Spinal cord (tissue), 10 donors: ENCODE data around the gene MTCH1. TPM values are rescaled to one million over a fixed set of nuclear protein-coding genes. Genes with fewer than 3 reads are reported as not detected.
A peak's percentile ranks its signal among the peaks of the same experiment; 100 is the strongest.

ENCODE experiments used
- DNase-seq, 6 donors: peaks; one replicate each; pipeline versions ENCODE4 v3.0.0 to v3.0.0-alpha.2; 2013 to 2015; ENCODE audit warnings: low spot score in 6 of 6, low read depth in 4 of 6
- H3K27ac ChIP-seq: one replicate; pipeline ENCODE4 v1.5.1; 2013; ENCODE audit warnings: low read depth, low read length, control low read depth
- H3K27me3 ChIP-seq: one replicate; pipeline ENCODE4 v1.6.1; 2013; ENCODE audit warnings: low read length; ENCODE audit not compliant: control insufficient read depth, insufficient read depth
- H3K36me3 ChIP-seq: one replicate; pipeline ENCODE4 v1.6.1; 2013; ENCODE audit warnings: low read length; ENCODE audit not compliant: control insufficient read depth, insufficient read depth
- H3K4me1 ChIP-seq: one replicate; pipeline ENCODE4 v1.6.1; 2013; ENCODE audit warnings: low read length; ENCODE audit not compliant: control insufficient read depth, insufficient read depth
- H3K4me3 ChIP-seq: one replicate; pipeline ENCODE4 v1.5.1; 2013; ENCODE audit warnings: low read depth, low read length, control low read depth
- H3K9me3 ChIP-seq: one replicate; pipeline ENCODE4 v1.6.1; 2013; ENCODE audit warnings: low read length; ENCODE audit not compliant: control insufficient read depth, insufficient read depth
- WGBS: methylation state at CpG from one replicate; pipeline ENCODE4 v1.1.5; 2013; ENCODE audit warnings: missing lambda C conversion rate; ENCODE audit not compliant: insufficient coverage; 5-methylcytosine and 5-hydroxymethylcytosine counted together
- long read RNA-seq, 4 donors: transcript quantifications; one replicate each; lab custom pipeline, GENCODE V29; 2026
- polyA plus RNA-seq, 2 donors: library from polyadenylated mRNA; unstranded; fragments of 120-200 nt; gene quantifications; one replicate each; pipeline ENCODE4 v1.2.1, GENCODE V29; 2013; ENCODE audit not compliant: insufficient read length in 2 of 2
- total RNA-seq, 2 donors: library from RNA; depleted of rRNA in 1 of 2; stranded (reverse); fragments of 120-200 nt in 1 of 2; fragments of >200 nt in 1 of 2; gene quantifications; one replicate each; pipeline versions ENCODE4 v1.2.3 to v1.2.4, GENCODE V29; 2013 to 2014
- donor health status: healthy.

Gene MTCH1, protein sequence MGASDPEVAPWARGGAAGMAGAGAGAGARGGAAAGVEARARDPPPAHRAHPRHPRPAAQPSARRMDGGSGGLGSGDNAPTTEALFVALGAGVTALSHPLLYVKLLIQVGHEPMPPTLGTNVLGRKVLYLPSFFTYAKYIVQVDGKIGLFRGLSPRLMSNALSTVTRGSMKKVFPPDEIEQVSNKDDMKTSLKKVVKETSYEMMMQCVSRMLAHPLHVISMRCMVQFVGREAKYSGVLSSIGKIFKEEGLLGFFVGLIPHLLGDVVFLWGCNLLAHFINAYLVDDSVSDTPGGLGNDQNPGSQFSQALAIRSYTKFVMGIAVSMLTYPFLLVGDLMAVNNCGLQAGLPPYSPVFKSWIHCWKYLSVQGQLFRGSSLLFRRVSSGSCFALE
- total RNA-seq (100 to 1,000 TPM; 195 to 220 TPM), polyA plus RNA-seq (100 to 1,000 TPM; 275 to 299 TPM)
- long read RNA-seq, donor 1, transcript MTCH1-201 (12 exons, 2,006 nt) = minor isoform, 41 of 295 reads
- long read RNA-seq, donor 1, transcript MTCH1-202 (12 exons, 2,057 nt) = major isoform, 91 of 295 reads
- long read RNA-seq, donor 1, transcript MTCH1-205 (4 exons, 629 nt) = minor isoform, 6 of 295 reads
- long read RNA-seq, donor 1, partial matches to known transcripts = 155 of 295 reads
- long read RNA-seq, donor 1, other reads (novel, unspliced or antisense) = 0 of 295 reads
- long read RNA-seq, donor 2, transcript MTCH1-201 (12 exons, 2,006 nt) = minor isoform, 15 of 77 reads
- long read RNA-seq, donor 2, transcript MTCH1-202 (12 exons, 2,057 nt) = major isoform, 51 of 77 reads
- long read RNA-seq, donor 2, partial matches to known transcripts = 6 of 77 reads
- long read RNA-seq, donor 2, other reads (novel, unspliced or antisense) = 0 of 77 reads
- long read RNA-seq, donor 3, transcript MTCH1-202 (12 exons, 2,057 nt) = major isoform, 39 of 72 reads
- long read RNA-seq, donor 3, transcript MTCH1-201 (12 exons, 2,006 nt) = minor isoform, 23 of 72 reads
- long read RNA-seq, donor 3, partial matches to known transcripts = 8 of 72 reads
- long read RNA-seq, donor 3, other reads (novel, unspliced or antisense) = 0 of 72 reads
- long read RNA-seq, donor 4, transcript MTCH1-201 (12 exons, 2,006 nt) = minor isoform, 15 of 54 reads
- long read RNA-seq, donor 4, transcript MTCH1-202 (12 exons, 2,057 nt) = major isoform, 34 of 54 reads
- long read RNA-seq, donor 4, partial matches to known transcripts = 0 of 54 reads
- long read RNA-seq, donor 4, other reads (novel, unspliced or antisense) = 0 of 54 reads

DNA sequence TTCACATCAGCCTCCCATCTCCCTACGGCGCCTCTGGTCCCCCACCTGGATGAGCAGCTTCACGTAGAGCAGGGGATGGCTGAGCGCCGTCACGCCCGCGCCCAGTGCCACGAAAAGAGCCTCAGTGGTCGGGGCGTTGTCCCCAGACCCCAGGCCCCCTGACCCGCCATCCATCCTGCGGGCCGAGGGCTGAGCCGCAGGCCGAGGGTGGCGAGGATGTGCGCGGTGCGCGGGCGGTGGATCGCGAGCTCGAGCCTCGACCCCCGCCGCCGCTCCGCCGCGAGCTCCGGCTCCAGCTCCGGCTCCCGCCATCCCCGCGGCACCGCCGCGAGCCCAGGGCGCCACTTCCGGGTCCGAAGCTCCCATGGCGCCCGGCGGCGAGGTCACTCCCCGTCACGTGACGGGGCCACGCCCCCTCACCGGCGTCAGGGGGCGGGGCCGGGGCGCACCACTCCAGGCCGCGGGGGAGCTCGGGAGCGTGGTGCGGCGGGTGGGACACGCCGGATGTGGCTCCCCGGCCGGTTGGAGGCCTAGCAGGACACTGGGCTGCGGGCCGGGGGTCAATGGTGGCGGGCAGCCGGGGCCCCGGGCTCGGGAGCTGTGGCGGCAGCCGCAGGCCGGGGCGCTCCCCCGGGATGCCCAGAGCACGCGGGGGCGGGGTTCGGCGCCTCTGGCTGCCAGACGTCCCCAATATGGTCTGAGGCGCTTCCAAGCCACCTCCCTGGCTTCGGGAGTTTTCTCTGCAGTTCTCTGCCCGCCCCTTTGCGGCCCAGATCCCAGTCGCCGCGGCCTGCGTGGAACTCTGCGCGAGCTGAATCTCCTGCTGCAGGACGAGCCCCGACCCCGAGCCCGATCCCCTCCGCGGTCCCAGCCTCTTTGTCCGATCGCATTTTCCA, at the start of gene MTCH1:
TSS of gene MTCH1 (minus strand) at position 389 of the 896 bp plus-strand sequence. CDS start at position 366, 23 bp downstream.
- 0% methylated on average over 101 of the region's 101 CpGs for WGBS
- Histone ChIP-seq H3K27ac (peak within 1 kb of the TSS; percentile 97), H3K4me3 (peak within 1 kb of the TSS; percentile 95), H3K36me3 (peaks cover 10% of the 10 kb centered on the region), H3K27me3 (no peaks in the 10 kb centered on the region), H3K9me3 (no peaks in the 10 kb centered on the region), H3K4me1 (peaks cover 16% of the 10 kb centered on the region)
- DNase-seq = peak; percentile 82 to 97 (median 86)

DNA sequence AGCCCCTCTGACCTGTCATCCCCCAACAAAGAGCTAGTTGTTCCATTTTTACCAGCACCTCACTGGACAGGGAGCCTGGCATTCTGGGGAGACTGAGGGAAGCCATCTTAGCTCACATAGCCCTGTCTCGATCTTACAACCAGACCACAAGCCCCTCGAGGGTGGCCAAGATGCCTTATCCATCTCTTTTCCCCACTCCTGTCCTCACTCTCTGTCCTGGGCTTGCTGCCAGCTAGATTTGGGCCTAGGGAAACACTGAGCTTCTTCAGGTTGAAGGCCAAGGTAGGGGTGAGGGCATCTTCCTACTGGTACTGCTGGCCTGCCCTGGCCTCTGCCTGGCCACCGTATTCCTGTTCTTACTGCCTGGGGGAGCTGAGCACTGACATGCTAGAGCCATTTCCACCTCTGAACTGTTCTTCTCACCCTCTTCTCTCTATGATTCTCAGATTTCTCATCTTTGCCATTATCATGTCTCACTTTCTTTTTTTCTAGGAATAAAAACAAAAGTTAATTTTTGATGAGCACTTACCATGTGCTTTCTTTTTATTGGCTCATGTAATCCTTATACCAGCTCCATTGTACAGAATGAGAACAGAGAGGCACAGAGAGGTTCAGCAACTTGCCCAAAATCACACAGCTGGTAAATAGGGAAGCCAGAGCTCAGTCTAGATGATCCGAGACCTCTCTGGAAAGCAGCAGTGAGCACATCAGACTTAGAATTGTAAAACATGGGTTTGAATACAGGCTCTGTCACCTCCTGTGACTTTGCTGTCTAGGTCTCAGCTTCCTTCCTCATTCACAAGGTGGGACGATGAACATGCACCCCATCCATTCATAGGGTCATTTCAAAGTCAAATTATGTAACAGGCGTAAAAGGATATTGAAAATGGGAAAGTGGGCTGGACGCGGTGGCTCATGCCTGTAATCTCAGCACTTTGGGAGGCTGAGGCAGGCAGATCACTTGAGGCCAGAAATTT, 48.1 kb upstream of the MTCH1 start:
- WGBS = 84% methylated on average over 2 of the region's 8 CpGs
- Histone ChIP-seq H3K27ac (no peak overlapping the region), H3K9me3 (no peaks in the 10 kb centered on the region), H3K36me3 (no peaks in the 10 kb centered on the region), H3K4me3 (no peak overlapping the region), H3K4me1 (peaks cover 7% of the 10 kb centered on the region), H3K27me3 (no peaks in the 10 kb centered on the region)
- DNase-seq = no peak

DNA sequence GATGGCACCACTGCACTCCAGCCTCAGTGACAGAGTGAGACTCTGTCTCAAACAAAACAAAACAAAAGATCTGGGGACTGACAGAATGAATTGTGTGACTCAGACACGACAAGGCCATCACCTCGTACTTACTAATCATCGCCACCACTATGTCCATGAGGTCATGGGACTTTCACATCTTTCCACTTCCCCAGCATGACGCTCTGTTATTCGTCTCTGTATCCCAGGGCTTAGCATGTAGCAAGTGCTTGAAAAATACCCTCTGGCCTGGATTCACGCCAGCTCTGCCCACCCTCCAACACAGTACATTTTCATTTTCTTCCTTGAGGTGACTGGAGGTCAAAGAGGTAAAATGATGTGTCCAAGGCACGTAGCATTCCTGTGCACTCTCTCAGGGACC, 47.3 kb upstream of the MTCH1 start:
- Histone ChIP-seq H3K27ac (no peak overlapping the region), H3K27me3 (no peaks in the 10 kb centered on the region), H3K4me1 (no peaks in the 10 kb centered on the region), H3K9me3 (no peaks in the 10 kb centered on the region), H3K36me3 (no peaks in the 10 kb centered on the region), H3K4me3 (no peak overlapping the region)
- WGBS = 69% methylated on average over 5 of the region's 7 CpGs
- DNase-seq = no peak

DNA sequence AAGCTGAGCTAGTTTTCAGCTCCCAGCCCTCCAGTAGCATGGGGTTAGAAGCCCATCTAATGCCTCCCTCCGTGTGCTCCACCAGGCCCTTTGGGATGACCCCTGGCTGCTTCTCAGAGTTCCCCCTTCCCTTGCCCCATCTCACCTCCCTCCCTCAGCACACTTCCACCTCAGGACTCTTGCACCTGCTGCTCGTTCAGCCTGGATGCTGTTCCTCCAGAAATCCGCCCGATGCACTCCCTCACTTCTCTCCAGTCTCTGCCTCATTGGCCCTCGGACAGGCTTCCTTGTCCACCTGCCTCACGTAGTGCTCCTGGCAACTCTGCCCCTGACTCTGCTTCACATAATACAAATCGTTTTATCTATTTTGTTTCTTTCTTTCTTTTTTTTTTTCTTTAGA, 46.2 kb upstream of the MTCH1 start:
- DNase-seq = no peak
- H3K9me3 ChIP-seq = no peaks in the 10 kb centered on the region
- WGBS = 86% methylated on average over 6 of the region's 7 CpGs
- H3K36me3 ChIP-seq = peaks cover 2% of the 10 kb centered on the region
- no peaks in the 10 kb centered on the region for H3K4me1 ChIP-seq
- H3K27me3 ChIP-seq = no peaks in the 10 kb centered on the region
- H3K27ac ChIP-seq = no peak overlapping the region
- H3K4me3 ChIP-seq = no peak overlapping the region

DNA sequence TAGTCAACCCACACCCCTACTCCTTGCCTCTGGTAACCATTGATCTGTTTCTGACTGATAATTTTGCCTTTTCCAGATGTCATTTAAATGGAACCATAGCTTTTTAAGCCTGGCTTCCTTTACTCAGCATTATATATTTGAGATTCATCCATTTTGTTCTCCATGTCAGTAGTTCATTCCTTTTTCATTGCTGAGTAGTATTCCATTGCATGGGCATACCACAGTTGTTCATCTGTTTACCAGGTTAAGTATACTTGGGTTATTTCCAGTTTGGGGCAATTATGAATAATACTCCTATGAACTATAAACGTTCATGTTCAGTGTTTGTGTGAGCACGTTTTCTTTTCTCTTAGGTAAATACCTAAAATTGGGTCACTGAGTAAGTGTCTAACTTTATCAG, 44.6 kb upstream of the MTCH1 start:
- DNase-seq = no peak
- WGBS = no CpG with 5 or more reads among the region's 2 CpGs
- H3K4me3 ChIP-seq = no peak overlapping the region
- no peaks in the 10 kb centered on the region for H3K9me3 ChIP-seq
- no peaks in the 10 kb centered on the region for H3K27me3 ChIP-seq
- H3K27ac ChIP-seq = no peak overlapping the region
- H3K4me1 ChIP-seq = no peaks in the 10 kb centered on the region
- peaks cover 2% of the 10 kb centered on the region for H3K36me3 ChIP-seq

DNA sequence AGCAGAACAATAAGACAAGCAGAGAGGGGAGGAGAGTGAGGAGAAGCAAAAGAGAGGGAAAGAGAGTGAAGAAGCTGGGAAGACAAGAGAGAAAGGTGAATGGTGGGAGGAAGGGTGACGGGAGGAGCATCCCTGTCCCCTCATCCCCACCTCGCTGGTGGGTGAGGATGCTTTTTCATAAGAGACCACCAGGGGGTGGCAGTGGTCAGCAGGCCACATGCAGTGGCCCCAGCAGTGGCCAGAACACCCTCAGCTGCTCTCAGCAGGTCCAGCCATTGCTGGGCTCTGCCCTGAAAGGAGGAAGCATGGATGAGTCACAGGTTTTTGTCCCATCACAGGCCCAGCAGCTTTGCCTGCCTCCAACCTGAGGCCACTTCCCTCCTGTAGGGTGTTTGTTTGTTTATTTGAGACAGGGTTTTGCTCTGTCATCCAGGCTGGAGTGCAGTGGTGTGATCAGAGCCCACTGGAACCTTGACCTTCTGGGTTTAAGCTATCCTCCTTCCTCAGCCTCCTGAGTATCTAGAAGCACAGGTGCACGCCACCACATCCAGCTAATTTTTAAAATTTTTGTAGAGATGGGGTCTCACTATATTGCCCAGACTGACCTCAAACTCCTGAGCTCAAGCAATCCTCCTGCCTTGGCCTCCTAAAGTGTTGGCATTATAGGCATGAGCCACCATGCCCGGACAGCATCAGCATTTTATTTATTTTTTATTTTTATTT, 43.4 kb upstream of the MTCH1 start:
- Histone ChIP-seq H3K36me3 (peaks cover 2% of the 10 kb centered on the region), H3K27ac (no peak overlapping the region), H3K27me3 (no peaks in the 10 kb centered on the region), H3K4me3 (no peak overlapping the region), H3K4me1 (no peaks in the 10 kb centered on the region), H3K9me3 (no peaks in the 10 kb centered on the region)
- peak in 2 of 6 donors; percentile 57 to 67 for DNase-seq
- WGBS = 53% methylated on average over 3 of the region's 4 CpGs

DNA sequence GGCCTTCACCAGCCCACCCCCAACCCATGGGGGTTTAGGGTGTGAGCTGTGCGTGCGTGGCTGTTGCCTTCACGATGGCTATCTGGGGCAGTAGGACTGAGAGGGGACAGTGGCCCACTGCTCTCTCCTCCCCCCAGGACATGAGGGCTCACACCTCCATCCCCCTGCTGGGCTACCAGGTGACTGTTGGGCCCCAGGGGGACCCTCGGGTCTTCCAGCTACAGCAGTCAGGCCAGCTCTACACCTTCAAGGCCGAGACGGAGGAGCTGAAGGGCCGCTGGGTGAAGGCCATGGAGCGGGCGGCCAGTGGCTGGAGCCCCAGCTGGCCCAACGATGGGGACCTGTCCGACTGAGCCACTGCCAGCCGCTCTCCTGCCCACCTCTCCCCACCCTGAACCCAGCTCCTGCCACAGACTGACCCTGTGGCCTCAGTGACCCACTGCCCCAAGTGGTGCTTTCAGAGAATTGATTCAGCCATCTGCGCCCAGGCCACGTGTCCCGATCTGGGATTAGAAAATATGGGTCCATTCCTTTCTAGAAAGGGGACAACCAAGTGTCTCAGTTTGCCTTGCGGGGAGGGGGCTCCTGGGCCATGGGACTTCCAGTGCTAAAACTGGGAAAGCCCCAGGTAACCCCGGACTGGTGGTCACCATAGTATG, 41.9 kb upstream of the MTCH1 start:
- DNase-seq = no peak
- WGBS = 84% methylated on average over 12 of the region's 17 CpGs
- H3K27me3 ChIP-seq = no peaks in the 10 kb centered on the region
- H3K4me1 ChIP-seq = no peaks in the 10 kb centered on the region
- H3K9me3 ChIP-seq = no peaks in the 10 kb centered on the region
- H3K4me3 ChIP-seq = no peak overlapping the region
- H3K27ac ChIP-seq = no peak overlapping the region
- peaks cover 2% of the 10 kb centered on the region for H3K36me3 ChIP-seq
